GM06990 (cell line): ENCODE measurements around the gene SHFL.

Experiments
- DNase-seq: peaks from one replicate; pipeline ENCODE4 v3.0.0-alpha.2; 2011; ENCODE audit not compliant: insufficient read length; ENCODE audit errors: extremely low read depth
- H3K27me3 ChIP-seq: replicated peaks from 2 replicates; pipeline ENCODE4 v1.6.0; 2011; ENCODE audit warnings: low read length; ENCODE audit not compliant: control insufficient read depth, insufficient read depth
- H3K36me3 ChIP-seq: 2 replicates; pipeline ENCODE4 v1.5.1; 2011; ENCODE audit warnings: low read length; ENCODE audit not compliant: control insufficient read depth, insufficient read depth
- H3K4me3 ChIP-seq: replicated peaks from 2 replicates; pipeline ENCODE4 v1.5.1; 2011; ENCODE audit warnings: low read depth, mild to moderate bottlenecking, control low read depth, low read length
- CTCF ChIP-seq: IDR thresholded peaks from 2 replicates; pipeline ENCODE4 v1.5.1; 2011; ENCODE audit warnings: low read length, control low read depth, mild to moderate bottlenecking, inconsistent platforms; ENCODE audit not compliant: insufficient read depth, poor library complexity, severe bottlenecking

The SHFL gene

GRCh38 chr19:10106100-10106936 lies 20.2 kb downstream of the SHFL start, which contains the start of gene PPAN:
TSS of gene PPAN (plus strand) at chr19:10106362. CDS start at chr19:10106395, 33 bp downstream.
- Histone ChIP-seq H3K36me3 (peaks cover 34% of the 10 kb centered on the region), H3K4me3 (peak within 1 kb of the TSS; percentile 98), H3K27me3 (no peaks in the 10 kb centered on the region)
- DNase-seq, result peak; percentile 98
- no peak for TF ChIP-seq CTCF

DNA sequence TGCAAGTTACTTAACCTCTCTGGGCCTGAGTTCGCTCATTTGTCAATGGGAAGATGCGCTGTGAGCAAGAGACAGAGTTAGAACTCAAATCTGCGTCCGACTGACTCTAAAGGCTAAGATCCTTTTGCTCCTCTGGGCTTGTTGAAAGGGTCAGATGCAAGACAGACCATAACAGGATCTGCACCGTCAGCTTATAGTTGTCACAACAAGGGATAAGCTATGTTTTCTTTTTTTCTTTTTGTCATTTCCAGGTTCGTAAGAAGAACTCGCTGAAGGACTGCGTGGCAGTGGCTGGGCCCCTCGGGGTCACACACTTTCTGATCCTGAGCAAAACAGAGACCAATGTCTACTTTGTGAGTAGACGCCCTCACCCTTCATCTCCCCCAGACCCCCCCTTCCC lies 21.1 kb downstream of the SHFL start:
- Histone ChIP-seq H3K36me3 (peaks cover 38% of the 10 kb centered on the region), H3K27me3 (no peaks in the 10 kb centered on the region), H3K4me3 (peak overlapping the region; percentile 98)
- no peak for TF ChIP-seq CTCF
- DNase-seq, result no peak

DNA sequence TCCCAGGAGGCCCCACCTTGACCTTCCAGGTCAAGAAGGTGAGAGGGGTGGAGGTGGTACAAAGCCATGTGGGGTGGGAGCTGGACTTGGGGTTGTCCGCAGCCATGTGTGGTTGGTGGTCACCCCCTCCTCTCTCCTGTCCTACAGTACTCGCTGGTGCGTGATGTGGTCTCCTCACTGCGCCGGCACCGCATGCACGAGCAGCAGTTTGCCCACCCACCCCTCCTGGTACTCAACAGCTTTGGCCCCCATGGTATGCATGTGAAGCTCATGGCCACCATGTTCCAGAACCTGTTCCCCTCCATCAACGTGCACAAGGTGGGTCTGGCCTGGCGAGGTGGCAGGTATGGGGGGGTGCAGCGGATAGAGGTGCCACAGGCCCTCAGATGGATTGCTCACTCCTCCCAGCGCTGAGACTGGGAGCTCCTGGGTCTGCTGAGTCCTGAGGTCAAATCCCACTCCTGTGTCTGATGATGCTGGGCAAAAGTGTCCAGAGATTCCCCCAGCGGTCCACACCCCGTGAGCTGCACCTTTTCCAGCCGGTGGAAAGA lies 21.8 kb downstream of the SHFL start:
- Histone ChIP-seq H3K27me3 (no peaks in the 10 kb centered on the region), H3K4me3 (peak overlapping the region; percentile 98), H3K36me3 (peaks cover 38% of the 10 kb centered on the region)
- no peak for DNase-seq
- TF ChIP-seq CTCF, result no peak

- H3K4me3 ChIP-seq, result no peak overlapping the region; the same call in 1 of the 2 replicates
- no peak for DNase-seq
- no peaks in the 10 kb centered on the region for H3K27me3 ChIP-seq
- no peak for TF ChIP-seq CTCF
- H3K36me3 ChIP-seq, result peaks cover 45% of the 10 kb centered on the region
Measured at GRCh38 chr19:10109528-10109927, 23.4 kb downstream of the SHFL start.

GRCh38 chr19:10110076-10110971 lies 24.2 kb downstream of the SHFL start:
- no peak for TF ChIP-seq CTCF
- Histone ChIP-seq H3K27me3 (no peaks in the 10 kb centered on the region), H3K4me3 (peak overlapping the region; percentile 42), H3K36me3 (peaks cover 50% of the 10 kb centered on the region)
- no peak for DNase-seq
